SHP77 treated with DMSO at 0.1 percent for 48 hours (cell line): ENCODE data around the gene CTAGE15.
"Not testable (repeated sequence)": the region's sequence is repeated elsewhere in the genome, so short reads cannot be mapped to it uniquely, and the experiment has no call there.

Experiments
- DNase-seq: peaks from one replicate; lab custom pipeline; 2025; lab: John Stamatoyannopoulos, UW

The CTAGE15 gene

DNA sequence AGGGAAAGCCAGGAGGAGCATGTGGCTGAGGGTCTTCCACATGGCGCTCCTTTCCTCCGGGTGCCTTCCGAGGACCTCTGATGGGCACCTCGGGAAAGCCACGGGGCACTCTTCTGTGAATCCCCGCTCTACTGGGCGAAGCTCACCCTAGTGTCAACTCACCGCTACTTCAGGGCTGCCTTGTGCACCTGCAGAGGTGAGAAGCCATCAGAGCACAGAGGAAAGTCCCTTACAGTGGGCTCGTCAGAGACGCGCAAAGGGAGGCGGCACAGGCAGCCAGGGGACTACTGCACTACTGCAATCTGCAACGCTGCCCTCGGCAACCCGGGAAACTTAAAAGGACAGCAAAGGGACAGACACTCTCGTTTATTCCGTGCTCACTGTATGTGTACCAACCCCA, 50.5 kb downstream of the CTAGE15 start:
- not testable (repeated sequence) for DNase-seq
